ENCODE measurements around the gene FREY1.

Gene FREY1

GRCh38 chr11:45941285-45941684 lies 34.2 kb upstream of the FREY1 start:
- no peak for TF ChIP-seq CTCF (IDR thresholded peaks at IDR 0.05; ENCODE audit: borderline replicate concordance, control extremely low read depth, extremely low read depth, insufficient read depth, missing control alignments)
- in situ Hi-C loops (cut with MboI; ENCODE audit: low sequenced_read_pairs, unreplicated experiment): no loop called here

GRCh38 chr11:45939836-45940235 lies 32.8 kb upstream of the FREY1 start:
- no peak for TF ChIP-seq CTCF (IDR thresholded peaks at IDR 0.05; ENCODE audit: borderline replicate concordance, control extremely low read depth, extremely low read depth, insufficient read depth, missing control alignments)
- DNase-seq (ENCODE audit: low spot score): no peak
- in situ Hi-C loops (cut with MboI; ENCODE audit: low sequenced_read_pairs, unreplicated experiment): no loop called here

More at GRCh38 chr11:45941285-45941684, 34.2 kb upstream of the FREY1 start:
- DNase-seq (ENCODE audit: low spot score): no peak

- no peak for TF ChIP-seq CTCF (IDR thresholded peaks at IDR 0.05; ENCODE audit: borderline replicate concordance, control extremely low read depth, extremely low read depth, insufficient read depth, missing control alignments)
- no peak for DNase-seq (ENCODE audit: low spot score)
- in situ Hi-C loops (cut with MboI; ENCODE audit: low sequenced_read_pairs, unreplicated experiment): no loop called here
Observed at GRCh38 chr11:45937916-45938315, 30.8 kb upstream of the FREY1 start.

GRCh38 chr11:45936511-45937054 lies 29.5 kb upstream of the FREY1 start:
- no peak for TF ChIP-seq CTCF (IDR thresholded peaks at IDR 0.05; ENCODE audit: borderline replicate concordance, control extremely low read depth, extremely low read depth, insufficient read depth, missing control alignments)
- no peak for DNase-seq (ENCODE audit: low spot score)
- in situ Hi-C loops (cut with MboI; ENCODE audit: low sequenced_read_pairs, unreplicated experiment): no loop called here

GRCh38 chr11:45935349-45936064 lies 28.4 kb upstream of the FREY1 start:
- in situ Hi-C loops (cut with MboI; ENCODE audit: low sequenced_read_pairs, unreplicated experiment): no loop called here
- no peak for DNase-seq (ENCODE audit: low spot score)
- TF ChIP-seq CTCF (IDR thresholded peaks at IDR 0.05; ENCODE audit: borderline replicate concordance, control extremely low read depth, extremely low read depth, insufficient read depth, missing control alignments): no peak

- TF ChIP-seq CTCF (IDR thresholded peaks at IDR 0.05; ENCODE audit: borderline replicate concordance, control extremely low read depth, extremely low read depth, insufficient read depth, missing control alignments): no peak
- no peak for DNase-seq (ENCODE audit: low spot score)
- in situ Hi-C loops (cut with MboI; ENCODE audit: low sequenced_read_pairs, unreplicated experiment): no loop called here
Observed at GRCh38 chr11:45934580-45935318, 27.7 kb upstream of the FREY1 start.

All from GM13976 (cell line).